Activated CD8-positive, alpha-beta memory T cell treated with anti-CD3 and anti-CD28 coated beads for 24 hours (primary cell): Measurements from ENCODE around the gene CELSR1.
"Not testable (repeated sequence)": the region's sequence is repeated elsewhere in the genome, so short reads cannot be mapped to it uniquely, and the experiment has no call there.

Experiments
- DNase-seq: peaks from one replicate; pipeline ENCODE4 v3.0.0-alpha.2; 2020

The CELSR1 gene

GRCh38 chr22:46415776-46416519 is 121.5 kb downstream of the CELSR1 start:
- DNase-seq = no peak

GRCh38 chr22:46414704-46415103 is 122.7 kb downstream of the CELSR1 start:
- DNase-seq = no peak

DNA sequence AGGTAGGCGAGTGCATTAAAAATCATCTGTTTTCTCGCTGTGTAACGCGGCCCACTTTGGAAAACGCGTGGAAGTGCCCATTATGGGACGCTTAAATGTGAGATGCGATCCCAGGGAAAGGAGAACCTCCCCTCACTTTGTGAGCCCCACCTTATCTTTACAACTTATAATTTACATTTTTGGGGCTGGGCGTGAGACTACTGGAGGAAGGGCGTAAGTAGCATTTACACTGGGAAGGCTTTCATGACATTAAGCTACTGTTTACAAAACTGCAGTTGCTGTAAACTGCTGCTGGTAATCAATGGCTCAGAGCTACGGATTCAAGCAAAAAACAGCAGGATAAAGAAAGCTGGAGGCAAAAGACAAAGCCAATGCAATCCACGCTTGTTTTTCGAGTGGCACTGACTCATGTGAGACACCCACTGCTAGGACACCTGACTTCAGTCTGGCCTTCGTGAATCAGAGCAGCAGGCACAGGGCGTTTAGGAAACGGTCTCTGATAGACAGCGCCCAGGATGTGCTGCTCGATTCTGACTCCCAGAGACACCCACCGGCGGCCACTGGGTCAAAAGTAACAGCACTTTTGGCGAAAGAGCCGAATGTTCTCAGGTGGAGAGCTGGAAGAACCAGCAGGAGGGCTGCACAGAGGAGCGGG is 123.6 kb downstream of the CELSR1 start:
- no peak for DNase-seq

- no peak for DNase-seq
These were observed 126.1 kb downstream of the CELSR1 start for GRCh38 chr22:46411347-46411746.

DNA sequence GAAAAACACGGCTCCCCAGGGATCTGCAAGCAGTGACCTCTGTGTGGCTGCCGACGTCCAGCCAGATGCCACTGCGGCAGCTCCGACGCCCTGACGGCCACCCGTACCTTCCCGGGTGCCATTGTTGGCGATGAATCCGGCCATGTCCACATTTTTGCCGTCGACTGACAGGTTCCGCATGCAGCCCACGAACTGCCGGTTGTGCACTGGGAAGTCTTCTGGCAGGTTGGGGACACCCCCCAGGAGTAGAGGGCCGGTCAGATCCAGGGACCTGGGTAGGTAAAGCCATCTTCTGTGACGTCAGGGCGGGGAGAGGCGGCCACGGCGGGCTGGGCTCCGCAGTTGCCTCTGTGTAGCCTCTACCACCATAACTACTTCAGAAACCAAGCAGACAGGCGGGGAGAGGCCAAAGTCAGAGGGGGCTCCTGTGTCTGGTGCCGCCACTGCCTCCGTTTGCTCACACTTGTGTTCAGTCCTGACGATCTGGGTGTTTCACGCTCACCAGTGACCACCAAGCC is 127.1 kb downstream of the CELSR1 start:
- no peak for DNase-seq

- DNase-seq = no peak
These were observed 127.7 kb downstream of the CELSR1 start for GRCh38 chr22:46409631-46410210.

- no peak for DNase-seq
These were observed 128.6 kb downstream of the CELSR1 start for GRCh38 chr22:46408568-46409506.

DNA sequence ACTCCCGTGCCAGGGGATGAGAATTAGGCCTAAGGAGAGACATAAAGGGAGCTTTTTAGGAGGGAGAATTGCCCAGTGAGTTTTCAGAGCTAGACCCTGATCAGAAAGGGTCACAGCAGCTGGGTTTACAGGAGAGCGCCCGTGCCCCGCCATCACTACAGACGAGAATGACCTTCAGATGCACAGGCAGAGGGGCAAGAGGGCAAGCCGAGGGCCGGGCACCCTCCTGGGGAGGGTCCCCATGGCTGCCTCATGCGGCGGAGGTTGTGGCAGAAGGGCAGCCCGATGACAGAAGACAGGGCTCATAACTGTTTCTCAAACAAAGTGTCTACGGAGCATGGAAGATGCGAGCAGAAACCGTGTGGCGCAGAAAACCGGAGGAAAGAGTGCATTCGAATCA is 129.7 kb downstream of the CELSR1 start:
- no peak for DNase-seq

DNA sequence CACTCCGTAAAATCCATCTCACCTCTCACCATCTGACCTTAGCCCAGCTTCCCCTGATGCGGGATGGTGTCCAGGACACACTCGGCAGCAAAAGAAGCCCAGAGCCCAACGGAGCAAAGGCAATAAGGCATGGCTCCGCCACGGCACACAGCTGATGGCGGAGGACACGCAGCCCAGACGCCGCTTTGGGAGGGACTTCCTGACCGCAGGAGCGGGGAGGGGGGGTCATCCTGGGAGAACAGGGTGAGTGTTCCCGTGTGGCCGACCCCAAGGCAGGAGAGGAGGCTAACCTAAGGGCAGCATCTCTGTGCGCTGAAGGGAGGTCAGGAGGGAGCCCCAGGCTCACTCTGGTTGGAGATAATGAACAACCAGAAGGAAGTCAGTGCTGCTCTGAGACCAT is 130.6 kb downstream of the CELSR1 start:
- no peak for DNase-seq

- DNase-seq = no peak
These were observed 131.1 kb downstream of the CELSR1 start for GRCh38 chr22:46406349-46406748.

- DNase-seq = no peak
These were observed 131.5 kb downstream of the CELSR1 start for GRCh38 chr22:46405901-46406300.

- DNase-seq = not testable (repeated sequence)
These were observed 133.5 kb downstream of the CELSR1 start for GRCh38 chr22:46403880-46404279.

DNA sequence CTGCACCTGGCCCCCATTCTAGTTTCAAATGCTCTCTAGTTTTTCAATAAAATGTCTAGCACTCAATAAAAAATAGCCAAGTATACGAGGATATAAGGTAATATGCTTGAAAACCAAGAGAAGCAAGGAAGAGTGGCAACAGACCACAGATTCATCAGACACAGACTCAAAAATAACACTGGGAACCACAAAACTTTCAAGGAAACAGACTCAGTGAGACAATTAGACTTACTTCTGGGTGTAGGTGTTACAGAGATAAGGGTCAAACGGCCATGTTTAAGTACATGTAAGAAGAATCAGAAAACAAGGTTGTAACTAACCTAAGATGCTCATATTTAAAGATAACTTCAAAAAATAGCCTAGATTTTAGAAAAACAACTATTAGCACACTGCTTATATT is 134.9 kb downstream of the CELSR1 start:
- DNase-seq = no peak

GRCh38 chr22:46401370-46401769 is 136.1 kb downstream of the CELSR1 start:
- DNase-seq = no peak

DNA sequence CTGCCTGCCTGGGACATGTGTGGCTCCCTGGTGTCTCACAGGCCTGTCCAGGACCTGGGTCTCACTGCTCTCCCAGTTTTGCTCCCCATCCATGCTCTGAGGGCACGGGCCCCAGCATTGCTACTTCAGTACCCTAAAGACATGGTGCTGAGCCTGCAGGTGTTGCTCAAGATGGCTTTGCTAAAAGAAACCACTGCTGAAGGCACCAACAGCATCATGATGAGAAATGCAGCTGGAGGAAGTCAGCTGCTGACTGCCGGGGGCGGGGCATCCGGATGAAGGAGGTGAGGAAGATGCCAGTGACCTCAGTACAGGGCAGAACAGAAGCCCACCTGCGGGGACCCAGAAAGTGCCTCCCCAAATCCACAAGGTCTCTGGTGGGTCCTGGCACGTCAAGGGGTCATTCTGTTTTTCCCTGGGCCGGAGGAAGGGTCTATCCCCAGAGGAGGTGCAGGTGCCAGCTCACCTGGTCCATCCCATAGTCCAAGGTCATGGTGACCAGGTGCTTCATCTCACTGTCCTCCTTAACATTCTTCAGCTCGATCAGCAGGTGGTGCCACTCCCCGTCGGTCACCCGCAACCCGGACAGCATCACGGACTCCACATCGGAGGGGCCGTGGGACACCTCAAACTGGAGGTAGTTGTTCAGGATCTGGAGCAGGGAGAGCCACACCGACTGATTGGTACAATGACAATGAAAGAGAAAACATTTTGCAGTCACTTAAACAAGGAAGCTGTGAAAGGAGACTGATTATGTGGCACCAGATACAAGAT is 138.0 kb downstream of the CELSR1 start:
- no peak for DNase-seq

- no peak for DNase-seq
These were observed 139.5 kb downstream of the CELSR1 start for GRCh38 chr22:46397951-46398350.

DNA sequence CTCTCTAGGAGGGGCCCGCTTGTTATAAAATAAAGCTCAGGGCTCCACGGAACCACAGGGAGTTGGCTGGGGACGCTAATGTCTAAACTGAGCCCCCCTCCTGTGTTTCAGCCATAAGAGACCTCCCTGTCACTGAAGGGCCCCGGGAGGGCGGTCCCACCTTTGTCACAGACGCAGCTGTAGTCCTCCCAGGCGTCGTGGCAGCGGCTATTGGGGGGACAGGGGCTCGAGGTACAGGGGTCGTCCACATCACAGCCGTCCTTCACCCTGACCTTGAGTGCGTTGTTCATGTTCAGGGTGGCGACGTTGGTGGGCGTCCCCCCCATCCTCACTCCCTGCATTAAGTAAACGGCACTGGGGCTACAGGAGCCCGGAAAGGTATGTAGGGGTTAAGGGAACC is 139.9 kb downstream of the CELSR1 start:
- no peak for DNase-seq

DNA sequence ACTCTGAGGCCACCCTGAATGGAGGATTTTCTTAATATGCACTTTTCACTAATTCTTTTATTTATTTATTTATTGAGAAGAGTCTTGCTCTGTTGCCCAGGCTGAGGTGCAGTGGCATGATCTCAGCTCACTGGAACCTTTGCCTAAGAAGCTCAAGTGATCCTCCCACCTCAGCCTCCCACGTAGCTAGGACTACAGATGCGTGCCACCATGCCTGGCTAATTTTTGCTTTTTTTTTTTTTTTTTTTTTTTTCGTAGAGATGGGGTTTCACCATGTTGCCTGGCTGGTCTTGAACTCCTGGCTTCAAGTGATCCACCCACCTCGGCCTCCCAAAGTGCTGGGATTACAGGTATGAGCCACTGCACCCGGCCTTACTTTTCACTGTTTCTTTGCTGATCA is 140.4 kb downstream of the CELSR1 start:
- not testable (repeated sequence) for DNase-seq

DNA sequence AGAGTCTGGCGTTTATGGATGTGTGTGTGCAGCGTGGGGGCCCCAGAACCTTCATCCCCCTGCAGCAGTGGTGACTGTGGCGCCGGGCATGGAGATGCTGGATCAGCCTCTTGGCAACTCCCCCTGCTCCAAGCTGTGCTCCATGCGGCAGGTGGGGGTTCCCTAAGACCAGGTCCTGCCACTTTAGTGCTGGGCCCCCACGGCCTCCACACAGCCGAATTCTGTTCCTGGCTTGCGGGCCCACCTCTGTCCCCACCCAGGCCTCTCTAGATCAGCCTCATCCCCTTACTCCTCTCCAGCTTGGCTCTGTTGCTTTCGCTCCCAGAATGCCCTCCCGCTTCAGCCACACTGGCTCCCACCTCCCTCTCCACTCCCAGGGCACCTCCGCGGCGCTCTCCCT is 142.3 kb downstream of the CELSR1 start:
- no peak for DNase-seq

DNA sequence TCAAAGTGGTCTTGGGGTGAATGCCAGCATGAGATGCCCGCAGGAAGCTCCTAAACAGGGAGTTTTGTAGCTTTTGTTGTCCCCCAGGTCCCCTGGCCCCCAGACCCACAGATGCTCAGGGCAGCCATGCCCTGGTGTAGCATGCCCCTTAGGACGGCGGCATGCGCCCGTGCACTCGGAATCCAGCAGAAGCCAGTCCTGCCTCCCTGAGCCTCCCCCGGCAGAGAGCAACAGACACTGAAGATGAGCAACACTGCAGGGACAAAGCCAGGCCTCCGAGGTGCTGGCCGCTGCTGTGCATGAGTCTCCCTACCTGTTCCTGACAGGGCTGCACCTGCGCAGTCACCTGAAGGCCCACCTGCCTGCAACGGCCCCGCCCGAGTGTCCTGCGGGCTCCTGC is 142.8 kb downstream of the CELSR1 start:
- DNase-seq = no peak

DNA sequence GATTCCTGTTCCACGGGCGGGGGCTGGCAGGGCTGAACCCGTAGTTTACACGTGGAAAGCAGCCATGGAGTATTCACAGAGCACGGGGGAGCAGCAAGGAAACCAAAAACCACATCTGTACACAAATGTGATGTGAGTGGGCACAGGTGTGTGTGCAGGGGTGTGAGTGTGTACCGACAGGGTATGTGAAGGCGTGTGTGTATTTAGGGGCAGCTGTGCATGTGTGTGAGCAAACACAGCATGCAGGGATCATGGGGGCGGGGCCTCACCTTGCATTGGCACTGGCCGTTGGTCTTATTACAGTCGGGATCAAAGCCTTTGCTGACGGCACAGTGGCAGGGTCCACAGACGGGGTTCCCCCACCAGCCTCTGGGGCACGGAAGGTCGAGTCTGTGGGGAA is 143.5 kb downstream of the CELSR1 start:
- no peak for DNase-seq
